Activated naive CD4-positive, alpha-beta T cell treated with anti-CD3 and anti-CD28 coated beads for 36 hours (primary cell): ENCODE measurements around the gene ANKRD9. TPM values are rescaled to one million over a fixed set of nuclear protein-coding genes. Genes with fewer than 3 reads are reported as not detected.
A peak's percentile ranks its signal among the peaks of the same experiment; 100 is the strongest.

Experiments
- CTCF ChIA-PET: fragments of 350-600 bp; sonication (Branson Sonifier 250); formaldehyde crosslinking; loops from one replicate; lab custom pipeline; 2021; ENCODE audit warnings: antibody characterized with exemption; lab: Charles Lee
- DNase-seq: peaks from one replicate; pipeline ENCODE4 v3.0.0-alpha.2; 2020
- H3K27ac Mint-ChIP-seq: one replicate; pipeline ENCODE4 v1.8.0; 2021; ENCODE audit warnings: mild to moderate bottlenecking, mixed read lengths
- H3K27me3 Mint-ChIP-seq: one replicate; pipeline ENCODE4 v1.8.0; 2021; ENCODE audit warnings: low read depth, mixed read lengths
- H3K36me3 Mint-ChIP-seq: one replicate; pipeline ENCODE4 v1.8.0; 2021; ENCODE audit warnings: low read depth, mixed read lengths
- H3K4me1 Mint-ChIP-seq: one replicate; pipeline ENCODE4 v1.8.0; 2021; ENCODE audit warnings: low read depth, mixed read lengths
- H3K4me3 Mint-ChIP-seq: one replicate; pipeline ENCODE4 v1.8.0; 2021; ENCODE audit warnings: mild to moderate bottlenecking, moderate library complexity, mixed read lengths
- H3K9me3 Mint-ChIP-seq: one replicate; pipeline ENCODE4 v1.8.0; 2021; ENCODE audit warnings: mixed read lengths
- intact Hi-C: fragments of 100-400 bp; cut with micrococcal nuclease; formaldehyde crosslinking; loops from one replicate; pipeline ENCODE4 v1.15.1; 2023
- total RNA-seq, 2 experiments: library from RNA; stranded (reverse); gene quantifications; one replicate each; pipeline ENCODE4 v1.2.3, GENCODE V29; 2021

Gene ANKRD9
- total RNA-seq, 2 experiments from 2014 or later, result 11.5 to 13.3 TPM

DNA sequence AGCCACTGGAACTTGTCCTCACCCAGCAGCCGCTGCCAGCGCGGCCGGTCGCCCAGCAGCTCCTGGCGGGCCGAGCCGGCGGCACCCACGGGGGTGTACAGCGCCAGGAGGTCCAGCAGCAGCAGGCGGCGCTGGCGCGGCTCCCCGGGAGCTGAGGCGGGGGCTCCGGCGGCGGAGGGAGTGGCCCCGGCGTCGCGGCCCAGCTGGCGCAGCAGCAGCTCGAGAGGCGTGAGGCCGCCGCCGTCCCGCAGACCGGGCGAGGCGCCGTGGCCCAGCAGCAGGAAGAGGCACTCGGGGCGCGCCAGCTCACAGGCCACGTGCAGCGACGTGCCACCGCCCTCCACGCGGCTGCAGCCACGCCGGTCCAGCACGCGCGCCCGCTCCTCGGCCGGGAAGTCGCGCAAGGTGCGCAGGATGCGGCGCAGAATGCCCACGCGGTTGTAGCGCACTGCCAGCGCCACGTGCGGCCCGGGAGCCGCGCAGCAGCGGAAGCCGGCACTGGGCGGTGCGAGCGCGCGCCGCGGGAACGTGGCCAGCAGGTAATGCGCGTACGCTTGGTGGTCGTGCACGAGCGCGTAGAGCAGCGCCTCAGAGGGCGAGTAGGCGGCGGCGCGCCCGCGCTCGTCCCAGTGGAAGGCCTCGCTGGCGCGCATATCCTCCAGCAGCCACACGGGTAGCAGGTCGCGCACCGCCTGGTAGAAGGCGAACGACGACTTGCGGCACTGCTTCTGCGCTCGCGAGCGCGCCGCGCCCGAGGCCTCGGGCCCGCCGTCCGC lies 2.3 kb downstream of the ANKRD9 start:
- CTCF ChIA-PET, result interaction anchor here (0.5 to 1.6 kb wide), 5 partner anchors 9 to 374 kb away, joined by 3 to 6 read pairs (median 5); no protein-coding TSS in a partner anchor
- intact Hi-C loops, result no loop called here

DNA sequence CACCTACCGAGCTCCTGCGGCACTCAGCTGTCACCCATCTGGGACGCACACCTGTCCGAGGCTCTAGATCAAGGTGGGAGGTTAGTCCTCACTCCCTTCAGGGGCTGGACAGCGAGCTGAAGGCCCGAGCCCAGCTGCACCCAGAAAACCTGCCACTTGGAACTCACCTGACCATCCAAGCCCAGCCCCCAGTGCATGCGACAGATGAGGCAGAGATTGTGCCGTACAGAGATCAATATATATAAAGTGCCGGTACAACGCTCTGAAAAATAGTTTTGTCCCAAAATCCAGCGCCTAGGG lies 3.0 kb downstream of the ANKRD9 start:
- no peak for DNase-seq
- peaks cover 8% of the 10 kb centered on the region for H3K4me1 Mint-ChIP-seq
- H3K4me3 Mint-ChIP-seq, result no peak overlapping the region
- H3K27me3 Mint-ChIP-seq, result no peaks in the 10 kb centered on the region
- H3K27ac Mint-ChIP-seq, result no peak overlapping the region
- intact Hi-C loops, result no loop called here
- CTCF ChIA-PET, result no interaction called here
- H3K9me3 Mint-ChIP-seq, result peaks cover 3% of the 10 kb centered on the region
- peaks cover 6% of the 10 kb centered on the region for H3K36me3 Mint-ChIP-seq

More for the DNA sequence above, 2.3 kb downstream of the ANKRD9 start:
- Mint-ChIP-seq H3K4me3 (no peak overlapping the region), H3K4me1 (peaks cover 8% of the 10 kb centered on the region), H3K9me3 (peaks cover 3% of the 10 kb centered on the region), H3K27ac (no peak overlapping the region), H3K36me3 (peaks cover 6% of the 10 kb centered on the region), H3K27me3 (no peaks in the 10 kb centered on the region)
- DNase-seq, result no peak

DNA sequence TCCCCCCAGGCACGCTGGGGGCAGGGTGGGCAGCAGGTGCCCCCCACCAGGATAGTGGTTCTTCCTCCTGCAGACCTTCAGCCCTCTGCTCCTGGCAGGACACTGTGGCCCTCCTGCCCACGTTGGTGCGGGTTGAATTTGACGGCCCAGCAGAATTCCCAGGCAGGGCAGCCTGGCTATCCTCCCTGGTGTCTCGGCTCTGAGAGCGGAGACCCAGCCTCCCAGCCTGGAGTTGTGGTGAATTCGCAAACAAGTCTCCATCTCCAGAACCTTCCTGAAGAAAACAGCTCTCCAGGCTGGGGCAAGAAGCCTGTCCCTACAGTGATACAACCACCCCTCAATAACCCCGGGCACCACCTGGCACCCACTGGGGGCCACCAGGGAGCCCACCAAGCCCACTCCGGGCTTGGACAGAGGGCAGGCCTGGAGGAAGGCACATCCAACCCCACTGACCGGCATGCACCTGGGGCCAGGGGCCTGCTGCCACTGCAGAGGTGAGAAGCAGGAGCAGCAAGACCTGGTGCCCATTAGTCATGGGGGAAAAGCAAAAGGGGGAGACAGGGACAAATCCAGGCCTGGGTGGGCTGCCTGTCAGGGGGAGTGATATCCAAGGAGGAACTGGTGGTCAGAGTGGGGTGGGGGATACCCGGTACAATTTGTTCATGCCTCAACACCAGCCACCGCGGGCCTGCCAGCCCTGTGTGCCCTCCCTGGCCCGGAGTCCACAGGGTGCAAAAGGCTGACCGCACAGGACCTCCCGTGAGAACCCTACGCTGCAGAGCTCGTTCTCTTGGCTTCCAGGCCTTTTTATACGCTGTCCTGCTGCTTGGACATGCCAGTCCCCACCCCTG lies 3.6 kb downstream of the ANKRD9 start:
- Mint-ChIP-seq H3K4me3 (no peak overlapping the region), H3K27ac (no peak overlapping the region), H3K4me1 (peaks cover 8% of the 10 kb centered on the region), H3K27me3 (no peaks in the 10 kb centered on the region), H3K36me3 (peaks cover 6% of the 10 kb centered on the region), H3K9me3 (peaks cover 3% of the 10 kb centered on the region)
- CTCF ChIA-PET, result no interaction called here
- intact Hi-C loops, result no loop called here
- no peak for DNase-seq

DNA sequence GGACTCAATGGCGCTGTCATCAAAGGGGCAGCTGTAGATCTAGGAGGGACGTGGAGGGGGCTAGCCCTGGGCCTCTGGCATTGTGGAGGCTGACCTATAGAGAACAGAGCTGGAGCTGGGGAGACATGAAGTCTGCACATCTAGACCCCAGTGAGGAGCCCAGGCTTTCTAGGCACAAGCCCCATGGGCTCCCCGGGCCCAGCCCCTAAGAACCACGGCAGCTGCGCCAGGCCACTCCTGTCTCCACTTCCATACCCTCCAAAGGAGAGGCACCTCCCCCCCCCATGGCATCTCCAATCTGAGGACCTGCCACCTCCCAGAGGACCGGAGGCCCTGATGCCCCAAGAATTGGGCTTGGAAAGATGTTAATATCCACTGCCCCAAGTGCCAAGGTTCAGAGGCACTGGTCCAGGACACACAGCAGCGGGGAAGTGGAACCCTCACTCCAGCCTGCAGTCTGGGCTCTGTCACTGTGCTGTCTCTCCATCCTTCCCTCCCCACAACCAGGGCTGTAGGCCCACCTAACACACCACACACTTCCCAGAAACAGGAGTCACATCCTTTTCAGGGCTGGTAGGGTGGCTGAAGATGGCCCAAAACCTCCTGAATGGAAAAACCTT lies 4.5 kb downstream of the ANKRD9 start:
- Mint-ChIP-seq H3K9me3 (peaks cover 3% of the 10 kb centered on the region), H3K27ac (no peak overlapping the region), H3K27me3 (no peaks in the 10 kb centered on the region), H3K4me1 (peaks cover 5% of the 10 kb centered on the region), H3K36me3 (peaks cover 6% of the 10 kb centered on the region), H3K4me3 (no peak overlapping the region)
- intact Hi-C loops, result no loop called here
- CTCF ChIA-PET, result no interaction called here
- DNase-seq, result no peak

DNA sequence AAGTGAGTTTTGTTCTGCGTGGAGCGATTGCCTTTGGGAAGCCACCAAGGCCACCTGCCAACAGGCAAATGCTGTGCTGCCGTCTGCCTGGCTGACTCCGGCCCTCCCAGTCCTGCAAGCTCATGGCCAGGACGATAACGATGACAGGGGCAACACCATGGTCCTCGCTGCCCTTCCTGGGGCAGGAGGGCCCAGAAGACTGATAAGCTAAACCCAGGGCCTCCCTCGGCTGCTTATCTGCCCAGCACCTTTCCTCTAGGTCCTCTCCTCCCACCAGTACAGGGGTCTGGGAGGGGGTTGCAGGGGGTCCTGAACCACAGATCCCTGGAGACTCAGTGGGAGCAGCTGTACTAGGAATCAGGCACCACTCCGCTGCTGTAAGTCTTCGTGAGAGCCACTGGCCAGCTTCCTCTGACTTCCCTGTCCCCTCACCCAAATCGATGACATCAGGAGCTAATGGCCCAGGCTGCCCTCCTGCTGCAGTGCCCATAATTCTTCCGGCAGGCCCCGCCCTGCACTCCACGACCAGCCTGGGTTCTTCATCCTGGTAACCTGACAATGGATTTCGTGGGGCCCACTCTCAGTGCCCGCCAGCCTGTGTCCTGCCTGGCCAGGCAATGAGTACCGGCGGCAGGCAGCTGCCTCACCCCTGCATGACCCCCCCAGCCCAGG lies 5.1 kb downstream of the ANKRD9 start:
- H3K4me3 Mint-ChIP-seq, result no peak overlapping the region
- H3K27ac Mint-ChIP-seq, result no peak overlapping the region
- H3K27me3 Mint-ChIP-seq, result no peaks in the 10 kb centered on the region
- peaks cover 6% of the 10 kb centered on the region for H3K4me1 Mint-ChIP-seq
- H3K9me3 Mint-ChIP-seq, result peaks cover 3% of the 10 kb centered on the region
- H3K36me3 Mint-ChIP-seq, result peaks cover 6% of the 10 kb centered on the region
- intact Hi-C loops, result no loop called here
- CTCF ChIA-PET, result no interaction called here
- no peak for DNase-seq

DNA sequence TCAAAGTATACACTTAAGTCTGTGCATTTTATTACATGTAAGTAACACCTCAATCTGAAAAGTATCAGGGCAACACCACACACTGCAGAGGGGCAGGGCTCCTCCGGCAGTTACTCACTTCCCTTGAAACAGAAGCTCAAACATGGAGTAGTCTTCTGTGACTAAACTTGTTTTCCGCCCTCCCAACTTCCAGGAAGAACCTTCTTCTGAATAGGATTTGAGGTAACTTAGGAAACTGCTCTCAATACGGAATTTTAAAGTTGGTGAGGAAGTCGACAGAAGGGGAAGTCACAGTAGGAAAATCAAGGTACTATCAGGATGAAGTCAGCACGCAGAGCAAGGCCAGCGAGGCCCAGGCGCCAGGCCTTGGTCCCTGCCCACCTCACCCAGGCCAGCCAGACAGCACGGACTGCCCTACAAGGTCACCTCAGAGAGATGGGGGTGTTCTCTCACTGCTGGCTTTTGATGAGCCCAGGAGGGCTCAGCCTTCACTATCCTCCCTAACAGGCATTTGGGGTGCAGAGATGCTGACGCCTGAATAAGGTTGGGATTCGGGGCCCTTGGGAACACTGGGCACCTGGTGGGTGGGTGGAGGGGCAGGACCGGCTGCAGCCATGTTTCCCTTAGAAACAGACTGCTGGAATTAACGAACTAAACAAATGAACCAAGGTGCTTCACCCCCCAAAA lies 5.8 kb downstream of the ANKRD9 start:
- H3K27ac Mint-ChIP-seq, result no peak overlapping the region
- CTCF ChIA-PET, result no interaction called here
- H3K4me3 Mint-ChIP-seq, result no peak overlapping the region
- no peaks in the 10 kb centered on the region for H3K27me3 Mint-ChIP-seq
- DNase-seq, result no peak
- peaks cover 8% of the 10 kb centered on the region for H3K36me3 Mint-ChIP-seq
- H3K9me3 Mint-ChIP-seq, result peaks cover 3% of the 10 kb centered on the region
- intact Hi-C loops, result no loop called here
- H3K4me1 Mint-ChIP-seq, result peaks cover 6% of the 10 kb centered on the region

DNA sequence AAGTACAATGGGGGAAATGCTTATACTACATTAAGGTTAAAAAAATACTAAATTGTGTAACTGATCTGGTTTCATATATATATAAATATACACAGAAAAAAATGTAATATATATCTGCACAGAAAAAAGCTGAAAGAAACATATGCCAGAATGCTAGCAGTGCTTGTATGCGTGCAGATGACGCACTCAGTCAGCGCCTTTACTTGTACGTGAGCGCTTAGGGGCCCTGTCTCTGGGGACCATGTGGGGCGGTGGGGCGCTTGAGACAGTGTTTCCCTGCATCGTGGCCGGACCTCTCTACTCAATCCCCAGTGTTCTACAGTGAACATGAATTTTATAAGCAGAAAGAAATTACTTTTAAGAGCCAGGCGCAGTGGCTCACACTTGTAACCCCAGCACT lies 7.0 kb downstream of the ANKRD9 start:
- H3K4me1 Mint-ChIP-seq, result peaks cover 6% of the 10 kb centered on the region
- no peaks in the 10 kb centered on the region for H3K27me3 Mint-ChIP-seq
- H3K9me3 Mint-ChIP-seq, result no peaks in the 10 kb centered on the region
- intact Hi-C loops, result no loop called here
- no peak overlapping the region for H3K27ac Mint-ChIP-seq
- CTCF ChIA-PET, result interaction anchor here (0.7 kb wide), 1 partner anchor 529 kb away, joined by 3 read pairs; no protein-coding TSS in a partner anchor
- DNase-seq, result no peak
- peaks cover 4% of the 10 kb centered on the region for H3K36me3 Mint-ChIP-seq
- no peak overlapping the region for H3K4me3 Mint-ChIP-seq

DNA sequence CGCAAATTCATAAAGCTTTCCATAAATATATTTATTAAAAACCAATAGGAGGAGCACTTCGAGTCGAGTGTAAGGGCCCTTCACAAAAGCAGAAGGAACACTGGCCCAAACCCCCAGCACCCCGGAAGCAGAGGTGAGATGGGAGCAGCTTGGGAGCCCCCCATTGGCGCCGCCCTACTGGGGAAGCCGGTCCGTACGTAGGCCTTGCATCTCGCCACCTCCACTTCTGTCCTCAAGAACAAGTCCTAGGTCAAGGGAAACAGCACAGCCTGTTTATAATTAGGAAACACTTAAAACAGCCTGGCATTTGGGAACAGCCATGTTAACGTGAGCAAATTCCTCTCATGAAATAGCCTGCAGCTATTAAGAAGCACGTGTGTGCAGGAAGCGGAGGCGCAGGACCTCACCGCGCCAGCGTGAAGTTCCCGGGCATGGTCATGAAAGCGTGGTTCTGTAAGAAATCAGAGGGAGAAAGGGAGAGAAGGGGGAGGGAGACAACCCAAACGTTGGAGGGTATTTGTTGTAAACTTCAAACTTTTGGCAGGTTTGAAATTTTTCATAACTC lies 7.7 kb downstream of the ANKRD9 start:
- H3K4me1 Mint-ChIP-seq, result peaks cover 6% of the 10 kb centered on the region
- no peaks in the 10 kb centered on the region for H3K9me3 Mint-ChIP-seq
- H3K27ac Mint-ChIP-seq, result no peak overlapping the region
- H3K27me3 Mint-ChIP-seq, result no peaks in the 10 kb centered on the region
- H3K36me3 Mint-ChIP-seq, result peaks cover 4% of the 10 kb centered on the region
- DNase-seq, result no peak
- H3K4me3 Mint-ChIP-seq, result no peak overlapping the region
- CTCF ChIA-PET, result interaction anchor here (0.7 kb wide), 1 partner anchor 530 kb away, joined by 3 read pairs; no protein-coding TSS in a partner anchor
- intact Hi-C loops, result no loop called here

DNA sequence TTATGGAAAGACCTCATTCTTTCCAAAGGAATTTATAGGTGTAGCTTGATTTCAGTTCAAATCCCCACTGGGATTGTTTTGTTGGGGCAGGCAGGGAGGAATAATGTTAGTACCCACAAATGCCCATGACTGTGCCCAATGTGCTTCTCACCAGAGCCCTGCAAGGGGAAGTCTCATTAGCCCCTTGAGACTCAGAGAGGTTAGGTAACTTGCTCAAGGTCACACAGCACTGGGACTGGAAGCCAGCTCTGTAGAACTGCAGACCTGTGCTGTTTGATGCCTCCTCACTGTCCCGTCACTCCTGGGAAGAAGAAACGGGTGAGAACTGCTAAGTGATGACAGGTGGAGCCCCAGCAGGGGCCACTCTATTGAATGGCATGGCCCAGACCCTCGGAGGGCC lies 8.9 kb downstream of the ANKRD9 start:
- Mint-ChIP-seq H3K27ac (peak overlapping the region; percentile 50), H3K27me3 (no peaks in the 10 kb centered on the region), H3K9me3 (no peaks in the 10 kb centered on the region), H3K36me3 (peaks cover 1% of the 10 kb centered on the region), H3K4me3 (no peak overlapping the region), H3K4me1 (peaks cover 6% of the 10 kb centered on the region)
- intact Hi-C loops, result no loop called here
- no peak for DNase-seq
- CTCF ChIA-PET, result interaction anchor here (1.2 kb wide), 1 partner anchor 22 kb away, joined by 4 read pairs; no protein-coding TSS in a partner anchor

DNA sequence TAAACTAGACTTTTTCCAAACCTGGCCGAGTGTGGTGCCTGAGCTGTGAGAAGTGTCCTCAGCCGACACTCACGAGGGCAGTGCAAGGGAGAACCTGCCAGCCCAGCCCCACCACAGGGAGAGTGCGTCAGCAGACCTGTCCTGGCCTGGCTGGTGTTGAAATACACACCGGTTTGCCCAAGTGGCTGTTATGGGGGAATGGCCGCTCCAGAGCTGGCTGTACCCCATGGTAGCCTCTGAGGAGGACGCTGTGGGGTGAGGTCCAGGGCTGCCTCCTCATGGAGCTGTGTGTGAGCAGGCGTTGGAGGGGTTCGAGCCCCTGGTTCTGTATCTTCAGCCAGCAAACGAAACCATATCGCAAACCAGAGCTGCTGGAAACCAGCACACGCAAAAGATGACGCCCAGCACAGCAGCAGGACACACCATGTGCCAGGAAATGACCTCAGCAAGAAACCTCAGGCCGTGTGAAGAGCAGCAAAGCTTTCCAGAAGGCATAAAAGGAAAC lies 9.4 kb downstream of the ANKRD9 start:
- Mint-ChIP-seq H3K27ac (peak overlapping the region; percentile 50), H3K9me3 (no peaks in the 10 kb centered on the region), H3K4me1 (peaks cover 6% of the 10 kb centered on the region), H3K36me3 (peaks cover 1% of the 10 kb centered on the region), H3K4me3 (no peak overlapping the region), H3K27me3 (no peaks in the 10 kb centered on the region)
- intact Hi-C loops, result no loop called here
- CTCF ChIA-PET, result interaction anchor here (0.6 to 1.2 kb wide), 2 partner anchors 22 to 438 kb away, joined by 3 to 4 read pairs; no protein-coding TSS in a partner anchor
- peak; percentile 20 for DNase-seq
